ENCODE data around the gene POU3F3.
A peak's percentile ranks its signal among the peaks of the same experiment; 100 is the strongest.

The POU3F3 gene

GRCh38 chr2:104836265-104836664 is 17.6 kb upstream of the POU3F3 start:
- H3K27me3 Mint-ChIP-seq (ENCODE audit: low read depth): peaks cover 58% of the 10 kb centered on the region
- no peaks in the 10 kb centered on the region for H3K36me3 Mint-ChIP-seq (ENCODE audit: low read depth)
- H3K9me3 Mint-ChIP-seq: no peaks in the 10 kb centered on the region
- no peak overlapping the region for H3K4me3 Mint-ChIP-seq
- H3K4me1 Mint-ChIP-seq: peaks cover 1% of the 10 kb centered on the region
- no peak overlapping the region for H3K27ac Mint-ChIP-seq
- no peak for TF ChIP-seq CTCF (IDR thresholded peaks at IDR 0.05; ENCODE audit: unreplicated experiment in 3 of 3)

- no peak overlapping the region for H3K4me3 Mint-ChIP-seq
- no peaks in the 10 kb centered on the region for H3K36me3 Mint-ChIP-seq (ENCODE audit: low read depth)
- TF ChIP-seq CTCF (IDR thresholded peaks at IDR 0.05; ENCODE audit: unreplicated experiment in 3 of 3): no peak
- H3K27ac Mint-ChIP-seq: no peak overlapping the region
- peaks cover 7% of the 10 kb centered on the region for H3K4me1 Mint-ChIP-seq
- H3K27me3 Mint-ChIP-seq (ENCODE audit: low read depth): peaks cover 64% of the 10 kb centered on the region
- no peaks in the 10 kb centered on the region for H3K9me3 Mint-ChIP-seq
Measured at GRCh38 chr2:104836841-104837240, 17.1 kb upstream of the POU3F3 start.

- Mint-ChIP-seq H3K27ac (peak overlapping the region in 1 of 3 experiments; percentile 38), H3K36me3 (ENCODE audit: low read depth) (no peaks in the 10 kb centered on the region), H3K27me3 (ENCODE audit: low read depth) (peaks cover 82% of the 10 kb centered on the region), H3K4me1 (peaks cover 16% of the 10 kb centered on the region), H3K9me3 (no peaks in the 10 kb centered on the region), H3K4me3 (no peak overlapping the region)
- TF ChIP-seq CTCF (IDR thresholded peaks at IDR 0.05; ENCODE audit: unreplicated experiment in 3 of 3): no peak
Measured at GRCh38 chr2:104840156-104840555, 13.8 kb upstream of the POU3F3 start.

- Mint-ChIP-seq H3K9me3 (no peaks in the 10 kb centered on the region), H3K4me3 (peak overlapping the region; percentile 80 to 84 (median 81)), H3K27ac (peak overlapping the region; percentile 80 to 91 (median 84)), H3K4me1 (peaks cover 23% of the 10 kb centered on the region), H3K27me3 (ENCODE audit: low read depth) (peaks cover 89% of the 10 kb centered on the region), H3K36me3 (ENCODE audit: low read depth) (no peaks in the 10 kb centered on the region)
- no peak for TF ChIP-seq CTCF (IDR thresholded peaks at IDR 0.05; ENCODE audit: unreplicated experiment in 3 of 3)
Measured at GRCh38 chr2:104840893-104841585, 12.9 kb upstream of the POU3F3 start.

- Mint-ChIP-seq H3K27me3 (ENCODE audit: low read depth) (peaks cover 90% of the 10 kb centered on the region), H3K4me3 (peak overlapping the region; percentile 80 to 84 (median 81)), H3K36me3 (ENCODE audit: low read depth) (no peaks in the 10 kb centered on the region), H3K27ac (peak overlapping the region; percentile 80 to 91 (median 84)), H3K4me1 (peaks cover 26% of the 10 kb centered on the region), H3K9me3 (no peaks in the 10 kb centered on the region)
- no peak for TF ChIP-seq CTCF (IDR thresholded peaks at IDR 0.05; ENCODE audit: unreplicated experiment in 3 of 3)
Measured at GRCh38 chr2:104841744-104842143, 12.2 kb upstream of the POU3F3 start.

Measured in nephron (organoid).